Karpas-422 (cell line): ENCODE results near the gene CALY. TPM values are rescaled to one million over a fixed set of nuclear protein-coding genes. Genes with fewer than 3 reads are reported as not detected.
A peak's percentile ranks its signal among the peaks of the same experiment; 100 is the strongest.
"Not testable (repeated sequence)": the region's sequence is repeated elsewhere in the genome, so short reads cannot be mapped to it uniquely, and the experiment has no call there.

Experiments
- DNase-seq: peaks from one replicate; pipeline ENCODE4 v3.0.0-alpha.2; 2015
- H2AFZ ChIP-seq: fragments of 200-600 bp; sonication (generic); 2 replicates; pipeline ENCODE4 v1.6.1; 2014; ENCODE audit warnings: antibody characterized with exemption, low read length, mixed read lengths
- H3K27ac ChIP-seq: fragments of 200-600 bp; sonication (generic); 2 replicates; pipeline ENCODE4 v1.5.1; 2014; ENCODE audit warnings: mild to moderate bottlenecking, low read length, moderate library complexity
- H3K27me3 ChIP-seq: fragments of 200-600 bp; sonication (generic); 2 replicates; pipeline ENCODE4 v1.6.1; 2014; ENCODE audit warnings: low read length, mixed read lengths
- H3K36me3 ChIP-seq: fragments of 200-600 bp; sonication (generic); 2 replicates; pipeline ENCODE4 v1.6.1; 2014; ENCODE audit warnings: low read length, mixed read lengths; ENCODE audit not compliant: insufficient read depth
- H3K4me1 ChIP-seq: fragments of 200-600 bp; sonication (generic); 2 replicates; pipeline ENCODE4 v1.6.1; 2014; ENCODE audit warnings: mild to moderate bottlenecking, low read length, mixed read lengths
- H3K4me2 ChIP-seq: fragments of 200-600 bp; sonication (generic); 2 replicates; pipeline ENCODE4 v1.6.1; 2014; ENCODE audit warnings: low read length, low read depth, mild to moderate bottlenecking; ENCODE audit not compliant: poor library complexity, severe bottlenecking
- H3K4me3 ChIP-seq: fragments of 200-600 bp; sonication (generic); 2 replicates; pipeline ENCODE4 v1.5.1; 2014; ENCODE audit warnings: mild to moderate bottlenecking, antibody characterized with exemption, low read length, mixed read lengths
- H3K79me2 ChIP-seq: fragments of 200-600 bp; sonication (generic); 2 replicates; pipeline ENCODE4 v1.6.1; 2014; ENCODE audit warnings: mild to moderate bottlenecking, low read length, mixed read lengths
- H3K9ac ChIP-seq: fragments of 200-600 bp; sonication (generic); 2 replicates; pipeline ENCODE4 v1.6.0; 2014; ENCODE audit warnings: low read length
- H3K9me2 ChIP-seq: fragments of 200-600 bp; sonication (generic), shearing (Covaris generic); replicated peaks from 2 replicates; pipeline ENCODE4 v1.6.0; 2014; ENCODE audit warnings: mild to moderate bottlenecking, low read length, moderate library complexity; ENCODE audit not compliant: insufficient read depth
- H3K9me3 ChIP-seq: fragments of 300-700, 200-600 bp; sonication (generic); 2 replicates; pipeline ENCODE4 v1.6.1; 2014; ENCODE audit warnings: low read length, mixed read lengths
- H4K20me1 ChIP-seq: fragments of 200-600 bp; sonication (generic); 2 replicates; pipeline ENCODE4 v1.6.1; 2014; ENCODE audit warnings: mild to moderate bottlenecking, antibody characterized with exemption, low read length, low read depth; ENCODE audit not compliant: insufficient read depth
- total RNA-seq: library from RNA; depleted of rRNA; stranded (reverse); fragments of >200 nt; shearing (Covaris generic); gene quantifications from 2 replicates; pipeline ENCODE4 v1.2.3, GENCODE V29; 2014; ENCODE audit warnings: low replicate concordance

CALY gene
- total RNA-seq, 1 experiment from 2014 or later: not detected

- Histone ChIP-seq H3K4me2 (no peak overlapping the region), H3K79me2 (no peaks in the 10 kb centered on the region), H3K9ac (no peak overlapping the region), H3K4me1 (peaks cover 26% of the 10 kb centered on the region), H3K36me3 (no peaks in the 10 kb centered on the region), H2AFZ (no peak overlapping the region), H3K27me3 (no peaks in the 10 kb centered on the region), H4K20me1 (no peaks in the 10 kb centered on the region; the same call in 1 of the 2 replicates), H3K9me2 (no peaks in the 10 kb centered on the region), H3K9me3 (no peaks in the 10 kb centered on the region), H3K4me3 (no peak overlapping the region), H3K27ac (no peak overlapping the region)
- DNase-seq: no peak
Observed at GRCh38 chr10:133326223-133326551, 10.5 kb downstream of the CALY start.

GRCh38 chr10:133325440-133326222, 11.1 kb downstream of the CALY start:
- H3K79me2 ChIP-seq: no peaks in the 10 kb centered on the region
- peaks cover 26% of the 10 kb centered on the region for H3K4me1 ChIP-seq
- no peaks in the 10 kb centered on the region for H3K9me2 ChIP-seq
- no peak for DNase-seq
- H2AFZ ChIP-seq: no peak overlapping the region
- H3K36me3 ChIP-seq: no peaks in the 10 kb centered on the region
- no peak overlapping the region; the same call in 1 of the 2 replicates for H3K4me3 ChIP-seq
- H3K4me2 ChIP-seq: peak overlapping the region; percentile 56
- no peaks in the 10 kb centered on the region; the same call in 1 of the 2 replicates for H4K20me1 ChIP-seq
- H3K27ac ChIP-seq: no peak overlapping the region
- H3K9ac ChIP-seq: 0 out of 2 replicates have a peak overlapping the region, but pooled peaks have one; percentile 52
- H3K27me3 ChIP-seq: no peaks in the 10 kb centered on the region
- H3K9me3 ChIP-seq: no peaks in the 10 kb centered on the region

GRCh38 chr10:133324857-133325260, 11.8 kb downstream of the CALY start:
- Histone ChIP-seq H3K9ac (peak overlapping the region; percentile 52), H2AFZ (0 out of 2 replicates have a peak overlapping the region, but pooled peaks have one; percentile 21), H3K4me3 (peak overlapping the region; percentile 29; the same call in 1 of the 2 replicates), H3K9me3 (no peaks in the 10 kb centered on the region), H3K79me2 (no peaks in the 10 kb centered on the region), H3K9me2 (no peaks in the 10 kb centered on the region), H3K36me3 (no peaks in the 10 kb centered on the region), H3K27me3 (no peaks in the 10 kb centered on the region), H4K20me1 (no peaks in the 10 kb centered on the region; the same call in 1 of the 2 replicates), H3K4me1 (peaks cover 24% of the 10 kb centered on the region), H3K4me2 (peak overlapping the region; percentile 56), H3K27ac (no peak overlapping the region)
- no peak for DNase-seq

GRCh38 chr10:133324198-133324792, 12.4 kb downstream of the CALY start:
- Histone ChIP-seq H4K20me1 (no peaks in the 10 kb centered on the region; the same call in 1 of the 2 replicates), H3K36me3 (no peaks in the 10 kb centered on the region), H3K4me3 (no peak overlapping the region), H3K79me2 (no peaks in the 10 kb centered on the region), H3K9me2 (no peaks in the 10 kb centered on the region), H3K4me1 (peaks cover 19% of the 10 kb centered on the region), H2AFZ (no peak overlapping the region), H3K4me2 (peak overlapping the region; percentile 56), H3K27me3 (no peaks in the 10 kb centered on the region), H3K9ac (no peak overlapping the region), H3K27ac (no peak overlapping the region), H3K9me3 (no peaks in the 10 kb centered on the region)
- peak; percentile 84 for DNase-seq

- not testable (repeated sequence) for H3K9me3 ChIP-seq, H3K27ac ChIP-seq, H3K9ac ChIP-seq, H4K20me1 ChIP-seq, H3K4me3 ChIP-seq, H2AFZ ChIP-seq, H3K4me2 ChIP-seq, H3K36me3 ChIP-seq, H3K9me2 ChIP-seq, H3K27me3 ChIP-seq, H3K79me2 ChIP-seq, DNase-seq
- H3K4me1 ChIP-seq: peaks cover 15% of the 10 kb centered on the region
Observed at GRCh38 chr10:133322064-133322709, 14.5 kb downstream of the CALY start.

- H4K20me1 ChIP-seq, H3K27ac ChIP-seq, H3K36me3 ChIP-seq, H2AFZ ChIP-seq, H3K9me2 ChIP-seq, H3K4me1 ChIP-seq, H3K4me2 ChIP-seq, H3K4me3 ChIP-seq, H3K27me3 ChIP-seq, H3K79me2 ChIP-seq, H3K9me3 ChIP-seq, H3K9ac ChIP-seq: not testable (repeated sequence)
- peak; percentile 63 for DNase-seq
Observed at GRCh38 chr10:133320852-133321422, 15.8 kb downstream of the CALY start.

- Histone ChIP-seq H3K27me3 (no peaks in the 10 kb centered on the region), H3K4me1 (peaks cover 3% of the 10 kb centered on the region; the same call in 1 of the 2 replicates), H4K20me1 (no peaks in the 10 kb centered on the region), H2AFZ (peak overlapping the region; percentile 50; the same call in 1 of the 2 replicates), H3K9me2 (no peaks in the 10 kb centered on the region), H3K4me2 (peak overlapping the region; percentile 67), H3K9ac (peak overlapping the region; percentile 62), H3K36me3 (no peaks in the 10 kb centered on the region), H3K4me3 (peak overlapping the region; percentile 58; the same call in 1 of the 2 replicates), H3K27ac (no peak overlapping the region), H3K9me3 (no peaks in the 10 kb centered on the region), H3K79me2 (no peaks in the 10 kb centered on the region)
- peak; percentile 91 for DNase-seq
Observed at GRCh38 chr10:133318494-133319127, 18.1 kb downstream of the CALY start.
